OCI-LY3 (cell line): ENCODE results near the gene HYAL2.

ENCODE experiments used
- EZH2phosphoT487 ChIP-seq: fragments of 200-600 bp; shearing (Covaris generic); IDR thresholded peaks from 2 replicates; pipeline ENCODE4 v1.6.1; 2018; ENCODE audit warnings: antibody characterized with exemption, mixed run types, low read depth
- TF ChIP-seq, protein P1 (sequence below): fragments of 200-600, 300-600 bp; sonication (generic); IDR thresholded peaks from 2 replicates; pipeline ENCODE4 v1.5.1; 2014; ENCODE audit warnings: antibody characterized with exemption, low read length, low read depth

DNA sequence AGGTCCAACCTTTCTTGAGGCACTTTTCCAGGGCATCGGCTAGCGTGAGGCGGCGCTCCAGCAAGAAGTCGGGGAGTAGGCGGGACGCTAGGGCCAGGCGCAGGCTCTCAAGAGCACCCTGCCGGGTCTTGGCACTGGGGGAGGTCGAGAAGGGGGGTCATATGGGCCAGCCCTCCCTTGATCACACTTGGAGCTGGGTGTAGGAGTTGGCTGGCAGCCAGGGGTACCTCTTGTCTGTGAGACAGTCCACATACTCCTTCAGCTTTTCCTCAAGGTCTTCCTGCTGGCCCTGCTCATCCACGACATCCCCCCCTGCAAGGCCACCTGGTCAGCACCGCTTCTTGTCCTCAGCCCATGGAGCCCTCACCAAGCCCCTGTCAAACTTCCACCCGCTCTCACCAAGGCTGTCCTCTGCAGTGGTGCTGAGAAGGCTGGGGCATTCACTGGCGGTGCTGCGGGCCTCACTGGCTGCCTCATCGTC, 32.3 kb downstream of the HYAL2 start:
- TF ChIP-seq, protein P1, sequence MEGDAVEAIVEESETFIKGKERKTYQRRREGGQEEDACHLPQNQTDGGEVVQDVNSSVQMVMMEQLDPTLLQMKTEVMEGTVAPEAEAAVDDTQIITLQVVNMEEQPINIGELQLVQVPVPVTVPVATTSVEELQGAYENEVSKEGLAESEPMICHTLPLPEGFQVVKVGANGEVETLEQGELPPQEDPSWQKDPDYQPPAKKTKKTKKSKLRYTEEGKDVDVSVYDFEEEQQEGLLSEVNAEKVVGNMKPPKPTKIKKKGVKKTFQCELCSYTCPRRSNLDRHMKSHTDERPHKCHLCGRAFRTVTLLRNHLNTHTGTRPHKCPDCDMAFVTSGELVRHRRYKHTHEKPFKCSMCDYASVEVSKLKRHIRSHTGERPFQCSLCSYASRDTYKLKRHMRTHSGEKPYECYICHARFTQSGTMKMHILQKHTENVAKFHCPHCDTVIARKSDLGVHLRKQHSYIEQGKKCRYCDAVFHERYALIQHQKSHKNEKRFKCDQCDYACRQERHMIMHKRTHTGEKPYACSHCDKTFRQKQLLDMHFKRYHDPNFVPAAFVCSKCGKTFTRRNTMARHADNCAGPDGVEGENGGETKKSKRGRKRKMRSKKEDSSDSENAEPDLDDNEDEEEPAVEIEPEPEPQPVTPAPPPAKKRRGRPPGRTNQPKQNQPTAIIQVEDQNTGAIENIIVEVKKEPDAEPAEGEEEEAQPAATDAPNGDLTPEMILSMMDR: no peak
- no peak for TF ChIP-seq EZH2phosphoT487
